Measurements from ENCODE around the gene CNMD. TPM values are rescaled to one million over a fixed set of nuclear protein-coding genes. Genes with fewer than 3 reads are reported as not detected.

The CNMD gene
- polyA plus RNA-seq, 3 donors, result not detected

GRCh38 chr13:52659340-52659739, 80.3 kb downstream of the CNMD start:
- H4K20me1 ChIP-seq (ENCODE audit: insufficient read depth, low read length), result peaks cover 23% of the 10 kb centered on the region
- no peak overlapping the region for H3K27ac ChIP-seq (ENCODE audit: low read depth in 1 of 2, low read length in 2 of 2)
- Mint-ChIP-seq H3K9me3 (no peaks in the 10 kb centered on the region), H3K4me1 (no peaks in the 10 kb centered on the region), H3K36me3 (peaks cover 46 to 51% of the 10 kb centered on the region in 2 donors), H3K27ac (peak overlapping the region in 1 of 7 donors; percentile 77), H3K27me3 (ENCODE audit: low read depth in 3 of 3) (peaks cover 0 to 2% (median 0%) of the 10 kb centered on the region in 3 donors), H3K4me3 (no peak overlapping the region)
- H3K9ac ChIP-seq (ENCODE audit: insufficient read depth, low read length, poor library complexity, severe bottlenecking), result no peak overlapping the region
- peaks cover 35% of the 10 kb centered on the region for H3K79me2 ChIP-seq (ENCODE audit: insufficient read depth, low read length)
- no peak overlapping the region for H2AFZ ChIP-seq (ENCODE audit: insufficient read depth, low read depth, low read length, poor library complexity, severe bottlenecking)
- DNase-seq, result no peak
- H3K36me3 ChIP-seq (replicated peaks in 1 of 2; ENCODE audit: control insufficient read depth in 1 of 2, insufficient read depth in 2 of 2, low read length in 2 of 2), result peaks cover 58 to 75% of the 10 kb centered on the region in 2 donors
- peaks cover 2 to 4% of the 10 kb centered on the region in 2 donors for H3K4me1 ChIP-seq (ENCODE audit: control insufficient read depth in 1 of 2, insufficient read depth in 2 of 2, low read length in 2 of 2)
- no peaks in the 10 kb centered on the region for H3K9me3 ChIP-seq (replicated peaks in 1 of 2; ENCODE audit: control insufficient read depth in 1 of 2, insufficient read depth in 1 of 2, low read length in 2 of 2)
- no peak overlapping the region for H3K4me3 ChIP-seq (replicated peaks in 1 of 3; ENCODE audit: low read depth in 2 of 3, low read length in 3 of 3)
- H3K27me3 ChIP-seq (ENCODE audit: control insufficient read depth in 2 of 2, insufficient read depth in 2 of 2, low read length in 2 of 2), result no peaks in the 10 kb centered on the region
- no peak overlapping the region for H3K4me2 ChIP-seq (replicated peaks; ENCODE audit: extremely low read depth, low read length, poor library complexity, severe bottlenecking)
- TF ChIP-seq CTCF (IDR thresholded peaks at IDR 0.05), result no peak
- whole genome bisulfite sequencing (ENCODE audit: insufficient coverage), result no CpG with 5 or more reads among the region's 2 CpGs
- intact Hi-C loops (cut with micrococcal nuclease), result loop anchor here in 1 of 2 donors (10.0 kb wide), 1 partner anchor 205 kb away; the partner anchor contains the start of genes CKAP2 and VPS36

Other genes starting within 250 kb of the CNMD start
- gene HNRNPA1L2, start 97.4 kb downstream of the CNMD start, polyA plus RNA-seq, result 1 to 10 TPM in 2 of 3 donors, under 1 TPM in 1; 0.79 to 6.8 (median 1.5) TPM
- 10 to 100 TPM; 18.1 to 40.1 (median 37.7) TPM for gene SUGT1, start 87.0 kb downstream of the CNMD start, polyA plus RNA-seq
- not detected for gene PCDH8, start 108.8 kb upstream of the CNMD start, polyA plus RNA-seq